Breast epithelium (tissue), 4 donors: ENCODE measurements around the gene PRRX2. TPM values are rescaled to one million over a fixed set of nuclear protein-coding genes. Genes with fewer than 3 reads are reported as not detected.

ENCODE experiments used
- DNase-seq, 2 donors: peaks; one replicate each; pipeline ENCODE4 v3.0.0-alpha.2; 2019; ENCODE audit warnings: low spot score in 2 of 2
- H3K27ac ChIP-seq, 2 donors: fragments of 200-600 bp; sonication (generic) in 1 of 2; one replicate each; pipeline ENCODE4 v1.5.1; 2016 to 2019; ENCODE audit warnings: mild to moderate bottlenecking in 1 of 2
- H3K27me3 ChIP-seq, 2 donors: fragments of 200-600 bp; sonication (generic) in 1 of 2; one replicate each; pipeline versions ENCODE4 v1.5.1 to v1.6.0; 2017 to 2019; ENCODE audit warnings: control low read depth in 1 of 2, mild to moderate bottlenecking in 1 of 2
- H3K36me3 ChIP-seq: fragments of 200-600 bp; one replicate; pipeline ENCODE4 v1.5.1; 2019
- H3K4me1 ChIP-seq, 2 donors: fragments of 200-600 bp; sonication (generic); one replicate each; pipeline ENCODE4 v1.5.1; 2016 to 2019; ENCODE audit warnings: control low read depth in 1 of 2
- H3K4me3 ChIP-seq, 3 donors: fragments of 200-600 bp; sonication (generic); 1 replicate in 2 of 3; 2 replicates in 1 of 3; pipeline ENCODE4 v1.5.1; 2016 to 2019; ENCODE audit warnings: mild to moderate bottlenecking in 3 of 3, moderate library complexity in 2 of 3
- H3K9me3 ChIP-seq, 2 donors: fragments of 200-600 bp; sonication (generic) in 1 of 2; one replicate each; pipeline ENCODE4 v1.5.1; 2016 to 2019; ENCODE audit warnings: control low read depth in 1 of 2
- POLR2A ChIP-seq: fragments of 450-650 bp; IDR thresholded peaks from one replicate; pipeline ENCODE4 v1.6.1; 2016; ENCODE audit warnings: antibody characterized with exemption, mild to moderate bottlenecking, moderate library complexity
- POLR2AphosphoS5 ChIP-seq, 3 donors: sonication (generic); formaldehyde crosslinking; IDR thresholded peaks; one replicate each; pipeline ENCODE4 v1.6.1; 2017; ENCODE audit warnings: antibody characterized with exemption in 3 of 3
- intact Hi-C: fragments of 100-400 bp; cut with DNase I; formaldehyde crosslinking; loops from one replicate; pipeline ENCODE4 v1.15.1; 2023; ENCODE audit warnings: low total_unique reads
- total RNA-seq, 3 donors: library from RNA; depleted of rRNA; stranded (reverse); fragments of >200 nt; gene quantifications; one replicate each; pipeline ENCODE4 v1.1.0, GENCODE V29; 2016
- TF ChIP-seq, protein P1 (sequence below), 3 donors: fragments of 450-650 bp; IDR thresholded peaks; one replicate each; pipeline ENCODE4 v1.5.1; 2016 to 2017; ENCODE audit warnings: antibody characterized with exemption in 3 of 3, mild to moderate bottlenecking in 3 of 3, moderate library complexity in 3 of 3

PRRX2 gene
- total RNA-seq, 3 donors from 2014 or later: 4.4 to 35.1 (median 9.9) TPM

DNA sequence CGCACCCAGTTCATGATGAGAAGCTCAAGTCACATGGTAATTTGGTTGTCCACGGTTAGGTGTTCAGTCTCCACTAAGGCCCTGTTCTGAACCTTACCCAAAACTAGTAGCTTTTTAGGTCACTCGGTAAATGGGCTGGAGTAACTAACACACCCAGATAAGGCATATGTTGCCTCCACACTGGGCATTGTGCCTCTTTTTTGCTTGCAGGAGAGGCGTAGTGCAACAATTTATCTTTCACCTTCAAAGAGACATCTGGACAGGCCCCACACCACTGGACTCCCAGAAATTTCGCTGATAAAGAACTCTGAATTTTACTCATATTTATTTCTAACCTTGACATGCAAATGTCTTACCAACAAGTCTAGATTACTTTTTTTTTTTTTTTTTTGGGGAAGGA, 104.2 kb downstream of the PRRX2 start:
- no peaks in the 10 kb centered on the region for H3K9me3 ChIP-seq
- H3K4me1 ChIP-seq: no peaks in the 10 kb centered on the region
- TF ChIP-seq POLR2A: no peak
- TF ChIP-seq POLR2AphosphoS5 (IDR thresholded peaks at IDR 0.05): no peak
- TF ChIP-seq, protein P1, sequence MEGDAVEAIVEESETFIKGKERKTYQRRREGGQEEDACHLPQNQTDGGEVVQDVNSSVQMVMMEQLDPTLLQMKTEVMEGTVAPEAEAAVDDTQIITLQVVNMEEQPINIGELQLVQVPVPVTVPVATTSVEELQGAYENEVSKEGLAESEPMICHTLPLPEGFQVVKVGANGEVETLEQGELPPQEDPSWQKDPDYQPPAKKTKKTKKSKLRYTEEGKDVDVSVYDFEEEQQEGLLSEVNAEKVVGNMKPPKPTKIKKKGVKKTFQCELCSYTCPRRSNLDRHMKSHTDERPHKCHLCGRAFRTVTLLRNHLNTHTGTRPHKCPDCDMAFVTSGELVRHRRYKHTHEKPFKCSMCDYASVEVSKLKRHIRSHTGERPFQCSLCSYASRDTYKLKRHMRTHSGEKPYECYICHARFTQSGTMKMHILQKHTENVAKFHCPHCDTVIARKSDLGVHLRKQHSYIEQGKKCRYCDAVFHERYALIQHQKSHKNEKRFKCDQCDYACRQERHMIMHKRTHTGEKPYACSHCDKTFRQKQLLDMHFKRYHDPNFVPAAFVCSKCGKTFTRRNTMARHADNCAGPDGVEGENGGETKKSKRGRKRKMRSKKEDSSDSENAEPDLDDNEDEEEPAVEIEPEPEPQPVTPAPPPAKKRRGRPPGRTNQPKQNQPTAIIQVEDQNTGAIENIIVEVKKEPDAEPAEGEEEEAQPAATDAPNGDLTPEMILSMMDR (IDR thresholded peaks at IDR 0.05): no peak
- H3K27ac ChIP-seq: no peak overlapping the region
- intact Hi-C loops: no loop called here
- H3K4me3 ChIP-seq: no peak overlapping the region
- no peak for DNase-seq
- H3K27me3 ChIP-seq: no peaks in the 10 kb centered on the region
- no peaks in the 10 kb centered on the region for H3K36me3 ChIP-seq

DNA sequence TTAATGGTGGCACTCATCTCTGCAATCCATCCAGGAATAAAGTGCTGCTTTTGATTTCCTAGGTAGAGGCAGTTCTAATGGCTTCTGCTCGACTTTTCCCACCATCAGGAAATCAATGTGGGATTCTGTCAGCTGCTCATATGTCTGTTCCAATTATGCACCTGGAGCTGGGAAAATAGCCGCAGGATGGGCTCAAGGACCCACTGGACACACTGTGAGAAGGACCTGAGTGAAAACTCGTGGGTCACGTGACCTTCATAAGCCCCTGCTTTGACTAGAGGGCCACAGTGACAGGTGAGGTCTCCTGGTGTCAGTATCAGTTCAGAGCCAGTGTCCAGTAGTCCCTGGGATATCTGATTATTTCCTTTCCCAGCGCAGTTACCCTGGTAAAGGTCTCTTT, 105.3 kb downstream of the PRRX2 start:
- no peak for TF ChIP-seq POLR2A
- TF ChIP-seq, protein P1 (IDR thresholded peaks at IDR 0.05): no peak
- TF ChIP-seq POLR2AphosphoS5 (IDR thresholded peaks at IDR 0.05): no peak
- Histone ChIP-seq H3K4me1 (no peaks in the 10 kb centered on the region), H3K4me3 (no peak overlapping the region), H3K27ac (no peak overlapping the region), H3K36me3 (no peaks in the 10 kb centered on the region), H3K27me3 (no peaks in the 10 kb centered on the region), H3K9me3 (no peaks in the 10 kb centered on the region)
- intact Hi-C loops: no loop called here
- no peak for DNase-seq

Other genes with a start within 250 kb of the PRRX2 start
- under 1 TPM in 1 of 3 donors, not detected in 2; 0.48 TPM for gene C9orf50, start 44.5 kb upstream of the PRRX2 start, total RNA-seq
- gene NTMT1, start 39.5 kb upstream of the PRRX2 start, total RNA-seq: 10 to 100 TPM; 17.8 to 31.1 (median 27.4) TPM
- 10 to 100 TPM; 11.2 to 24.4 (median 21.6) TPM for gene ASB6, start 23.5 kb upstream of the PRRX2 start, total RNA-seq
- gene PTGES, start 87.4 kb downstream of the PRRX2 start, total RNA-seq: 10 to 100 TPM; 21.8 to 36.7 (median 25.3) TPM
- 10 to 100 TPM; 22.6 to 26.7 (median 23.9) TPM for gene TOR1B, start 137.5 kb downstream of the PRRX2 start, total RNA-seq
- 10 to 100 TPM; 54.4 to 60.7 (median 57.8) TPM for gene TOR1A, start 158.5 kb downstream of the PRRX2 start, total RNA-seq
- gene C9orf78, start 169.6 kb downstream of the PRRX2 start, total RNA-seq: 100 to 1,000 TPM in 1 of 3 donors, 10 to 100 TPM in 2; 56.7 to 189 (median 57.8) TPM
- gene USP20, start 169.8 kb downstream of the PRRX2 start, total RNA-seq: 10 to 100 TPM; 15.0 to 30.9 (median 22.3) TPM